GM21447 (cell line): ENCODE results near the gene PBX1.

Experiments
- ATAC-seq: cut with Tn5 transposase; IDR thresholded peaks from one replicate; pipeline ENCODE4 v1.9.1; 2021; ENCODE audit not compliant: unreplicated experiment

Gene PBX1

GRCh38 chr1:164901031-164901430, 342.0 kb downstream of the PBX1 start:
- no peak for ATAC-seq
